GM10266 (cell line): ENCODE data around the gene EPG5.

Experiments
- DNase-seq: peaks from one replicate; pipeline ENCODE4 v3.0.0; 2012; ENCODE audit errors: extremely low spot score
- CTCF ChIP-seq: IDR thresholded peaks from 2 replicates; pipeline ENCODE4 v1.5.1; 2012; ENCODE audit warnings: mild to moderate bottlenecking, low read depth; ENCODE audit not compliant: control insufficient read depth, insufficient read depth; ENCODE audit errors: missing control alignments

The EPG5 gene

GRCh38 chr18:45958027-45958426, 9.1 kb downstream of the EPG5 start:
- no peak for DNase-seq
- TF ChIP-seq CTCF: no peak

DNA sequence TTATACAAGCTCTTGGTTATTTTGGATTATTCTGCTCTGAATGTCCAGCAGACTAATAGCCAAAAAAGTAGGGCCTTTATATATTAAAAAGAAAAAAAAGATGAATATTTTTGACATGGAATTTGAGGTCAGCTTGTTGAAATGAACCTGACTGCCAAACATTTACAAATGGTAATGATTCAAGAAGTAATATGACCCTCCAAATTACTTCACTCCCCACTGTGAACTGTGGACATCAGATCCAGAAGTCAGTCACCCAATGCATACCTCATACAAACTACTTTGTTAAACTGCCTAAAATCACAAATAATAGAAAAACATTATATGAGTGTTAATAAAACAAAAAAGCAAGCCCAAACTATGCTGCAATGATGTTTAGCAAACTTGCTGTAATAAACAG, 10.0 kb downstream of the EPG5 start:
- no peak for DNase-seq
- no peak for TF ChIP-seq CTCF

GRCh38 chr18:45954070-45954934, 12.8 kb downstream of the EPG5 start:
- TF ChIP-seq CTCF: no peak
- no peak for DNase-seq

GRCh38 chr18:45951016-45951714, 16.0 kb downstream of the EPG5 start:
- no peak for DNase-seq
- TF ChIP-seq CTCF: no peak

GRCh38 chr18:45945669-45946068, 21.5 kb downstream of the EPG5 start:
- no peak for DNase-seq
- no peak for TF ChIP-seq CTCF

GRCh38 chr18:45940724-45941123, 26.4 kb downstream of the EPG5 start:
- DNase-seq: no peak
- no peak for TF ChIP-seq CTCF

- TF ChIP-seq CTCF: no peak
- no peak for DNase-seq
Observed at GRCh38 chr18:45939236-45939635, 27.9 kb downstream of the EPG5 start.
